OCI-LY1 (cell line): Measurements from ENCODE around the gene SLC7A7.
"Not testable (repeated sequence)": the region's sequence is repeated elsewhere in the genome, so short reads cannot be mapped to it uniquely, and the experiment has no call there.

Source experiments
- H2AFZ ChIP-seq: fragments of 200-600 bp; sonication (generic), shearing (Covaris generic); 2 replicates; pipeline ENCODE4 v1.6.0; 2014; ENCODE audit warnings: antibody characterized with exemption, mild to moderate bottlenecking, low read length
- H3F3A ChIP-seq: fragments of 200-600 bp; sonication (generic), shearing (Covaris generic); 2 replicates; pipeline ENCODE4 v1.6.0; 2014; ENCODE audit warnings: mild to moderate bottlenecking, antibody characterized with exemption, low read length, moderate library complexity; ENCODE audit not compliant: insufficient read depth
- H3K27ac ChIP-seq: fragments of 200-600 bp; sonication (generic); 2 replicates; pipeline ENCODE4 v1.5.1; 2014; ENCODE audit warnings: low read length, mixed run types, mild to moderate bottlenecking, low read depth; ENCODE audit not compliant: poor library complexity, severe bottlenecking
- H3K27me3 ChIP-seq: fragments of 200-600 bp; sonication (generic); 2 replicates; pipeline ENCODE4 v1.6.0; 2014; ENCODE audit warnings: antibody characterized with exemption, mild to moderate bottlenecking, low read length, moderate library complexity; ENCODE audit not compliant: insufficient read depth
- H3K36me3 ChIP-seq: fragments of 200-600 bp; sonication (generic); 2 replicates; pipeline ENCODE4 v1.6.1; 2014; ENCODE audit warnings: mild to moderate bottlenecking, antibody characterized with exemption, low read length, moderate library complexity, mixed read lengths; ENCODE audit not compliant: insufficient read depth
- H3K4me1 ChIP-seq: fragments of 200-600 bp; sonication (generic); 2 replicates; pipeline ENCODE4 v1.5.1; 2014; ENCODE audit warnings: mild to moderate bottlenecking, low read length, moderate library complexity; ENCODE audit not compliant: insufficient read depth, severe bottlenecking
- H3K4me2 ChIP-seq: fragments of 200-600 bp; sonication (generic), shearing (Covaris generic); 2 replicates; pipeline ENCODE4 v1.6.1; 2014; ENCODE audit warnings: low read length
- H3K4me3 ChIP-seq: fragments of 200-600 bp; sonication (generic); 2 replicates; pipeline ENCODE4 v1.5.1; 2014; ENCODE audit warnings: low read length, low read depth, mild to moderate bottlenecking, mixed read lengths; ENCODE audit not compliant: poor library complexity, severe bottlenecking
- H3K79me2 ChIP-seq: fragments of 200-600 bp; shearing (Covaris generic); 2 replicates; pipeline ENCODE4 v1.6.1; 2016; ENCODE audit warnings: mixed run types, low read length, mixed read lengths; ENCODE audit not compliant: insufficient read depth
- H3K9ac ChIP-seq: fragments of 200-600 bp; sonication (generic), shearing (Covaris generic); 2 replicates; pipeline ENCODE4 v1.6.1; 2014; ENCODE audit warnings: mild to moderate bottlenecking, low read length, mixed read lengths
- H3K9me2 ChIP-seq: fragments of 200-600 bp; sonication (generic), shearing (Covaris generic); 2 replicates; pipeline ENCODE4 v1.6.1; 2014; ENCODE audit warnings: low read depth, mild to moderate bottlenecking, low read length, mixed read lengths
- H3K9me3 ChIP-seq: fragments of 200-600 bp; shearing (Covaris generic); 2 replicates; pipeline ENCODE4 v1.6.1; 2014; ENCODE audit warnings: low read length, mixed read lengths
- H4K20me1 ChIP-seq: fragments of 200-600 bp; sonication (generic), shearing (Covaris generic); 2 replicates; pipeline ENCODE4 v1.6.0; 2016; ENCODE audit warnings: mild to moderate bottlenecking, low read length; ENCODE audit not compliant: insufficient read depth
- EZH2 ChIP-seq: fragments of 200-600 bp; sonication (generic), shearing (Covaris generic); IDR thresholded peaks from 2 replicates; pipeline ENCODE4 v1.8.0; 2017; ENCODE audit warnings: borderline replicate concordance, mixed run types, mild to moderate bottlenecking, antibody characterized with exemption, low read length, moderate library complexity, mixed read lengths
- TF ChIP-seq, protein P1 (sequence below): fragments of 200-600 bp; sonication (generic), shearing (Covaris generic); IDR thresholded peaks from 2 replicates; pipeline ENCODE4 v1.5.1; 2017; ENCODE audit warnings: mild to moderate bottlenecking, antibody characterized with exemption, low read length, moderate library complexity, mixed read lengths

SLC7A7 gene

GRCh38 chr14:22796087-22796707, 19.0 kb downstream of the SLC7A7 start:
- Histone ChIP-seq H2AFZ (no peak overlapping the region), H3K4me3 (no peak overlapping the region), H3K4me1 (peaks cover 29% of the 10 kb centered on the region), H3K27me3 (no peaks in the 10 kb centered on the region), H3K79me2 (no peaks in the 10 kb centered on the region), H3F3A (no peaks in the 10 kb centered on the region), H3K36me3 (peaks cover 8% of the 10 kb centered on the region; the same call in 1 of the 2 replicates), H3K9ac (no peak overlapping the region), H3K27ac (no peak overlapping the region), H3K4me2 (no peak overlapping the region), H4K20me1 (no peaks in the 10 kb centered on the region), H3K9me3 (peaks cover 4% of the 10 kb centered on the region; the same call in 1 of the 2 replicates), H3K9me2 (no peaks in the 10 kb centered on the region)
- TF ChIP-seq EZH2: no peak
- TF ChIP-seq, protein P1, sequence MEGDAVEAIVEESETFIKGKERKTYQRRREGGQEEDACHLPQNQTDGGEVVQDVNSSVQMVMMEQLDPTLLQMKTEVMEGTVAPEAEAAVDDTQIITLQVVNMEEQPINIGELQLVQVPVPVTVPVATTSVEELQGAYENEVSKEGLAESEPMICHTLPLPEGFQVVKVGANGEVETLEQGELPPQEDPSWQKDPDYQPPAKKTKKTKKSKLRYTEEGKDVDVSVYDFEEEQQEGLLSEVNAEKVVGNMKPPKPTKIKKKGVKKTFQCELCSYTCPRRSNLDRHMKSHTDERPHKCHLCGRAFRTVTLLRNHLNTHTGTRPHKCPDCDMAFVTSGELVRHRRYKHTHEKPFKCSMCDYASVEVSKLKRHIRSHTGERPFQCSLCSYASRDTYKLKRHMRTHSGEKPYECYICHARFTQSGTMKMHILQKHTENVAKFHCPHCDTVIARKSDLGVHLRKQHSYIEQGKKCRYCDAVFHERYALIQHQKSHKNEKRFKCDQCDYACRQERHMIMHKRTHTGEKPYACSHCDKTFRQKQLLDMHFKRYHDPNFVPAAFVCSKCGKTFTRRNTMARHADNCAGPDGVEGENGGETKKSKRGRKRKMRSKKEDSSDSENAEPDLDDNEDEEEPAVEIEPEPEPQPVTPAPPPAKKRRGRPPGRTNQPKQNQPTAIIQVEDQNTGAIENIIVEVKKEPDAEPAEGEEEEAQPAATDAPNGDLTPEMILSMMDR: no peak

DNA sequence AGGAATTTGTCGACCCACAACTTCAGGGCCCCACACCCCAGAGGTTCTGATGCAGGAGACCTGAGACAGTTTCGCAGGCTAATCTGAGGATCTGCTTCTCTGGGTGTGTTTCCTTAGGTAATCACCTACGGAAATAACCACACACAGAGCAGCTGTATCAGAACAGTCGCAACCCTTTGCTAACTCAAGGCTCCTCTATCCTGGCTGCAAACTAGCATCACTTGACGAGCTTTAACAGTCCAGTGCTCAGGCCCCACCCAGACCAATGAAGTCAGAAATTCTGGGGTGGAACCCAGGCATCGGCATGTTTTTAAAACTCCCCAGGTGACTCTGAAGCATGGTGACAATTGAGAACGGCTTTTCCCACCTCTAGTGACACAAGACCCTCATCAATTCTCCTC, 20.7 kb downstream of the SLC7A7 start:
- no peak overlapping the region for H2AFZ ChIP-seq
- no peak for TF ChIP-seq EZH2
- TF ChIP-seq, protein P1: no peak
- no peaks in the 10 kb centered on the region for H3K27me3 ChIP-seq
- peak overlapping the region; percentile 28 for H3K4me2 ChIP-seq
- H3K27ac ChIP-seq: peak overlapping the region; percentile 16
- H3K9me2 ChIP-seq: no peaks in the 10 kb centered on the region
- no peaks in the 10 kb centered on the region for H3K79me2 ChIP-seq
- peaks cover 8% of the 10 kb centered on the region; the same call in 1 of the 2 replicates for H3K36me3 ChIP-seq
- no peaks in the 10 kb centered on the region for H4K20me1 ChIP-seq
- no peaks in the 10 kb centered on the region for H3F3A ChIP-seq
- no peak overlapping the region for H3K4me3 ChIP-seq
- H3K4me1 ChIP-seq: peaks cover 46% of the 10 kb centered on the region
- H3K9ac ChIP-seq: no peak overlapping the region
- peaks cover 4% of the 10 kb centered on the region; the same call in 1 of the 2 replicates for H3K9me3 ChIP-seq

- Histone ChIP-seq H3F3A (no peaks in the 10 kb centered on the region), H2AFZ (no peak overlapping the region), H4K20me1 (no peaks in the 10 kb centered on the region), H3K27ac (no peak overlapping the region), H3K27me3 (no peaks in the 10 kb centered on the region), H3K36me3 (peaks cover 8% of the 10 kb centered on the region; the same call in 1 of the 2 replicates), H3K9me2 (no peaks in the 10 kb centered on the region), H3K9ac (no peak overlapping the region), H3K9me3 (peaks cover 4% of the 10 kb centered on the region; the same call in 1 of the 2 replicates), H3K4me1 (peaks cover 48% of the 10 kb centered on the region), H3K4me2 (no peak overlapping the region), H3K79me2 (no peaks in the 10 kb centered on the region), H3K4me3 (no peak overlapping the region)
- TF ChIP-seq, protein P1: no peak
- no peak for TF ChIP-seq EZH2
These were observed 21.3 kb downstream of the SLC7A7 start for GRCh38 chr14:22793976-22794375.

DNA sequence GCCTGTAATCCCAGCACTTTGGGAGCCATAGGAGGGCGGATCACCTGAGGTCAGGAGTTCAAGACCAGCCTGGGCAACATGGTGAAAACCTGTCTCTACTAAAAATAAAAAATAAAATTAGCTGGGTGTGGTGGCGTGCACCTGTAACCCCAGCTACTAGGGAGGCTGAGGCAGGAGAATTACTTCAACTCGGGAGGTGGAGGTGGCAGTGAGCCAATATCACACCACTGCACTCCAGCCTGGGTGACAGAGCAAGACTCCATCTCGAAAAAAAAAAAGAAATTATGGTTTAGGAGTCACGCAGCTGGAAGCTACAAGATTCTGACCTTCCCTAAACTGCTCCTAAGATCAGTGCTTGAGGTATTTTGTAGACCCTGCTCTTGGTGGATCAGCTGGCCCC, 21.7 kb downstream of the SLC7A7 start:
- H3K9me2 ChIP-seq, H3K4me2 ChIP-seq: not testable (repeated sequence)

More for the DNA sequence above, 21.7 kb downstream of the SLC7A7 start:
- not testable (repeated sequence) for H3F3A ChIP-seq, H3K9ac ChIP-seq, H3K9me3 ChIP-seq, H2AFZ ChIP-seq, H4K20me1 ChIP-seq, H3K4me3 ChIP-seq, H3K79me2 ChIP-seq, H3K36me3 ChIP-seq, H3K27me3 ChIP-seq, H3K27ac ChIP-seq
- peaks cover 48% of the 10 kb centered on the region for H3K4me1 ChIP-seq
